A673 (cell line): ENCODE results near the gene ATP8A1. TPM values are rescaled to one million over a fixed set of nuclear protein-coding genes. Genes with fewer than 3 reads are reported as not detected.

Source experiments
- BruUV-seq: library from RNA; stranded (reverse); fragments of 400-500 nt; replicated peaks from 2 replicates; lab custom pipeline; 2021; lab: Mats Ljungman, UMichigan
- CTCF ChIA-PET: fragments of 300-600 bp; sonication (Branson Sonifier 250); formaldehyde crosslinking; loops from one replicate; lab custom pipeline; 2022; ENCODE audit warnings: antibody characterized with exemption; lab: Charles Lee
- POLR2A ChIA-PET: fragments of 300-600 bp; sonication (Branson Sonifier 250); formaldehyde crosslinking; loops from one replicate; lab custom pipeline; 2022; ENCODE audit warnings: antibody characterized with exemption; ENCODE audit not compliant: low non-redundant PET; lab: Charles Lee
- DNase-seq: peaks from one replicate; pipeline ENCODE4 v3.0.0-alpha.2; 2015; ENCODE audit warnings: low spot score
- H3K27ac ChIP-seq: fragments of 200-600 bp; sonication (generic); 2 replicates; pipeline ENCODE4 v1.5.1; 2016; ENCODE audit warnings: mixed run types, low read depth, mild to moderate bottlenecking, mixed read lengths, antibody characterized with exemption, low read length; ENCODE audit not compliant: poor library complexity, severe bottlenecking
- H3K27me3 ChIP-seq: fragments of 200-600 bp; sonication (generic); replicated peaks from 2 replicates; pipeline ENCODE4 v1.6.1; 2017; ENCODE audit warnings: mixed run types, low read depth, mild to moderate bottlenecking, mixed read lengths, antibody characterized with exemption, low read length; ENCODE audit not compliant: insufficient read depth, poor library complexity
- H3K36me3 ChIP-seq: fragments of 200-600 bp; sonication (generic); 2 replicates; pipeline ENCODE4 v1.6.1; 2016; ENCODE audit warnings: mixed run types, mild to moderate bottlenecking, mixed read lengths, antibody characterized with exemption, low read length; ENCODE audit not compliant: insufficient read depth, poor library complexity, severe bottlenecking
- H3K4me1 ChIP-seq: fragments of 200-600 bp; sonication (generic); 2 replicates; pipeline ENCODE4 v1.6.1; 2017; ENCODE audit warnings: mixed run types, mild to moderate bottlenecking, mixed read lengths, antibody characterized with exemption, low read length; ENCODE audit not compliant: insufficient read depth, poor library complexity, severe bottlenecking
- H3K4me3 ChIP-seq: fragments of 200-600 bp; sonication (generic); 2 replicates; pipeline ENCODE4 v1.5.1; 2016; ENCODE audit warnings: low read depth, mixed run types, mild to moderate bottlenecking, mixed read lengths, low read length; ENCODE audit not compliant: poor library complexity, severe bottlenecking
- H3K9me3 ChIP-seq: fragments of 200-600 bp; sonication (generic); 2 replicates; pipeline ENCODE4 v1.6.1; 2016; ENCODE audit warnings: mixed run types, low read depth, mild to moderate bottlenecking, mixed read lengths, antibody characterized with exemption, low read length; ENCODE audit not compliant: poor library complexity, severe bottlenecking
- CTCF ChIP-seq: fragments of 300-800, 200-600 bp; sonication (generic); conservative IDR thresholded peaks from 2 replicates; pipeline ENCODE4 v1.5.1; 2017; ENCODE audit warnings: low read depth, mild to moderate bottlenecking, antibody characterized with exemption, low read length, moderate library complexity, mixed read lengths
- EZH2 ChIP-seq: fragments of 200-600 bp; sonication (generic); IDR thresholded peaks from 2 replicates; pipeline ENCODE4 v1.6.1; 2017; ENCODE audit warnings: borderline replicate concordance, low read depth, mild to moderate bottlenecking, mixed read lengths, antibody characterized with exemption, low read length; ENCODE audit not compliant: poor library complexity, severe bottlenecking
- intact Hi-C: fragments of 100-400 bp; cut with micrococcal nuclease; formaldehyde crosslinking; loops from one replicate; pipeline ENCODE4 v1.10.0; 2022; ENCODE audit not compliant: unreplicated experiment
- total RNA-seq: library from RNA; stranded (reverse); gene quantifications from 2 replicates; pipeline ENCODE4 v1.2.3, GENCODE V29; 2021

Gene ATP8A1
- total RNA-seq, 1 experiment from 2014 or later, result 0.28 TPM

DNA sequence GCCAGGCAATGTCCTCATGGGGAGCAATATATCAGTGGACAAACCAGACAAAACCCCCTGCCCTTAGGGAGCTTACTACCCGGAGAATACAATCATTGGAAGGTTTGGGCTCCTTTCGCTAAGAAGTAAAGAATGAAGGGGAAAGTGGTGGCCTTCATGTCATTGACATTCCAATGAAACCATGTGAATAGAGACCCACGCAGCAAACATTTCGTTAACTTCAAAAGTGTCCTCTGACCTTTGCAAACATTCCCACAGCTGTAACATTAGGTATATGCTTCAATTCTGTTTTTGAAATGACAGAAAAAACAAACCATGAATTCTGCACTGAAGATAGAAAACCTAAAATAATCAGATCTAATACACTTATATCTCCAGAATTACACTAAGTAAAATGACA lies 7.0 kb downstream of the ATP8A1 start:
- Histone ChIP-seq H3K36me3 (no peaks in the 10 kb centered on the region), H3K9me3 (no peaks in the 10 kb centered on the region), H3K27ac (no peak overlapping the region), H3K4me3 (no peak overlapping the region), H3K27me3 (no peaks in the 10 kb centered on the region), H3K4me1 (no peaks in the 10 kb centered on the region)
- no peak for TF ChIP-seq CTCF
- no peak for TF ChIP-seq EZH2
- ChIA-PET POLR2A (no interaction called here), CTCF (no interaction called here)
- DNase-seq, result no peak
- BruUV-seq, result no TSS peak
- intact Hi-C loops, result no loop called here

- Histone ChIP-seq H3K4me1 (no peaks in the 10 kb centered on the region), H3K36me3 (no peaks in the 10 kb centered on the region), H3K4me3 (no peak overlapping the region), H3K27me3 (no peaks in the 10 kb centered on the region), H3K27ac (no peak overlapping the region), H3K9me3 (no peaks in the 10 kb centered on the region)
- ChIA-PET POLR2A (no interaction called here), CTCF (no interaction called here)
- TF ChIP-seq EZH2, result no peak
- no peak for TF ChIP-seq CTCF
- DNase-seq, result no peak
- BruUV-seq, result no TSS peak
- intact Hi-C loops, result no loop called here
Observed at GRCh38 chr4:42646999-42647541, 9.8 kb downstream of the ATP8A1 start.

- no peaks in the 10 kb centered on the region for H3K4me1 ChIP-seq
- BruUV-seq, result no TSS peak
- DNase-seq, result no peak
- H3K9me3 ChIP-seq, result no peaks in the 10 kb centered on the region
- no peak overlapping the region for H3K4me3 ChIP-seq
- intact Hi-C loops, result no loop called here
- CTCF ChIA-PET, result no interaction called here
- no peaks in the 10 kb centered on the region for H3K27me3 ChIP-seq
- POLR2A ChIA-PET, result no interaction called here
- no peak overlapping the region for H3K27ac ChIP-seq
- H3K36me3 ChIP-seq, result no peaks in the 10 kb centered on the region
- TF ChIP-seq CTCF (no peak), EZH2 (no peak)
Observed at GRCh38 chr4:42646013-42646784, 10.7 kb downstream of the ATP8A1 start.
